CD4-positive, alpha-beta T cell (primary cell): ENCODE measurements around the gene MAP3K19. TPM values are rescaled to one million over a fixed set of nuclear protein-coding genes. Genes with fewer than 3 reads are reported as not detected.

Experiments
- ATAC-seq: fragments of 200-7000 bp; cut with Tn5 transposase; one replicate; pipeline ENCODE4 v1.10.0; 2022; ENCODE audit warnings: mild to moderate bottlenecking; ENCODE audit not compliant: poor library complexity
- CTCF ChIA-PET: fragments of 350-600 bp; sonication (Branson Sonifier 250); formaldehyde crosslinking; loops from one replicate; lab custom pipeline; 2021; ENCODE audit warnings: antibody characterized with exemption, inconsistent platforms; lab: Charles Lee
- POLR2A ChIA-PET: fragments of 350-600 bp; sonication (Branson Sonifier 250); formaldehyde crosslinking; loops from one replicate; lab custom pipeline; 2021; ENCODE audit warnings: antibody characterized with exemption, inconsistent platforms; lab: Charles Lee
- DNase-seq, 14 experiments: peaks; one replicate each; pipeline ENCODE4 v3.0.0-alpha.2; 2013 to 2020; ENCODE audit warnings: mixed read lengths in 2 of 14
- H3K27ac ChIP-seq, 2 donors: one replicate each; pipeline versions ENCODE4 v1.5.1 to v1.7.0; 2013; ENCODE audit warnings: low read length in 2 of 2, low read depth in 1 of 2, mild to moderate bottlenecking in 1 of 2
- H3K27me3 ChIP-seq, 2 experiments: 1 replicate in 1 of 2; 2 replicates in 1 of 2; pipeline versions ENCODE4 v1.6.1 to v1.7.0; 2013; ENCODE audit warnings: low read length in 2 of 2, control low read depth in 1 of 2, mild to moderate bottlenecking in 1 of 2, moderate library complexity in 1 of 2; ENCODE audit not compliant: insufficient read depth in 2 of 2, control insufficient read depth in 1 of 2
- H3K36me3 ChIP-seq: one replicate; pipeline ENCODE4 v1.6.1; 2013; ENCODE audit warnings: low read length, control low read depth; ENCODE audit not compliant: insufficient read depth
- H3K4me1 ChIP-seq: one replicate; pipeline ENCODE4 v1.6.1; 2013; ENCODE audit warnings: low read length, control low read depth; ENCODE audit not compliant: insufficient read depth
- H3K4me3 ChIP-seq: one replicate; pipeline ENCODE4 v1.5.1; 2013; ENCODE audit warnings: mild to moderate bottlenecking, low read length, moderate library complexity
- H3K9me3 ChIP-seq, 2 experiments: 1 replicate in 1 of 2; 2 replicates in 1 of 2; pipeline versions ENCODE4 v1.6.1 to v1.7.0; 2013; ENCODE audit warnings: low read length in 2 of 2, mild to moderate bottlenecking in 2 of 2, control low read depth in 1 of 2, moderate library complexity in 1 of 2; ENCODE audit not compliant: control insufficient read depth in 1 of 2, insufficient read depth in 1 of 2
- H3K27ac Mint-ChIP-seq: one replicate; pipeline ENCODE4 v1.8.0; 2020; ENCODE audit warnings: mixed read lengths
- H3K27me3 Mint-ChIP-seq: one replicate; pipeline ENCODE4 v1.8.0; 2021; ENCODE audit warnings: mixed read lengths
- H3K36me3 Mint-ChIP-seq: one replicate; pipeline ENCODE4 v1.8.0; 2021; ENCODE audit warnings: low read depth, mixed read lengths
- H3K4me1 Mint-ChIP-seq: one replicate; pipeline ENCODE4 v1.8.0; 2021; ENCODE audit warnings: low read depth, mixed read lengths
- H3K4me3 Mint-ChIP-seq: one replicate; pipeline ENCODE4 v1.8.0; 2020; ENCODE audit warnings: mild to moderate bottlenecking, mixed read lengths
- H3K9me3 Mint-ChIP-seq: one replicate; pipeline ENCODE4 v1.8.0; 2020; ENCODE audit warnings: mixed read lengths
- intact Hi-C, 2 experiments: fragments of 100-400 bp; cut with DNase I in 1 of 2; cut with micrococcal nuclease in 1 of 2; formaldehyde crosslinking; loops; one replicate each; pipeline versions ENCODE4 v1.15.1 to v1.9.0; 2023 to 2025; cut with DNase I, micrococcal nuclease
- total RNA-seq, 174 experiments: library from RNA in 2 of 174; stranded (reverse) in 2 of 174; gene quantifications; one replicate each; pipeline ENCODE4 v1.2.3 and lab custom pipeline; 2021 to 2026
- TF ChIP-seq, protein P1 (sequence below): fragments of 200-600 bp; IDR thresholded peaks from one replicate; pipeline ENCODE4 v1.8.0; 2022; ENCODE audit warnings: antibody characterized with exemption, mild to moderate bottlenecking

The MAP3K19 gene
- total RNA-seq, 2 experiments from 2014 or later, result not detected

DNA sequence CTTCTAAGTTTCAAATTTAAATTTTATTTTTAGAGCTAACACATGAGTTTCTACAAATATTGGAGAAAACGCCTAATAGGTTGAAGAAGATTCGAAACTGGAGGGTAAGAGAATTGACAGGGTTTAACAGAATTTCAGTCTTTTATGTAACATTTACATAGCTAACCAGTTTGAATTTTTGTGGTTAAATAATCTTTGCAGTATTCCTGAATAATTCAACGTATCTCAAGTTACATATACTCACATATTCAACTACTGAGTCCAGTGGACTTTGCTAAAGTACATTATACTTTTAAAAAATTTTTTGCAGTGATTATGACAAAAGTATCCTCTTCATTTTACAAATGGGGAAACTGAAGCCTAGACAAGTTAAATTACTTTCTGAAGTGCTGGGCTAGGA is 94.6 kb downstream of the MAP3K19 start:
- ATAC-seq (no peak), DNase-seq (no peak)
- H3K9me3 ChIP-seq, result no peaks in the 10 kb centered on the region
- TF ChIP-seq, protein P1, sequence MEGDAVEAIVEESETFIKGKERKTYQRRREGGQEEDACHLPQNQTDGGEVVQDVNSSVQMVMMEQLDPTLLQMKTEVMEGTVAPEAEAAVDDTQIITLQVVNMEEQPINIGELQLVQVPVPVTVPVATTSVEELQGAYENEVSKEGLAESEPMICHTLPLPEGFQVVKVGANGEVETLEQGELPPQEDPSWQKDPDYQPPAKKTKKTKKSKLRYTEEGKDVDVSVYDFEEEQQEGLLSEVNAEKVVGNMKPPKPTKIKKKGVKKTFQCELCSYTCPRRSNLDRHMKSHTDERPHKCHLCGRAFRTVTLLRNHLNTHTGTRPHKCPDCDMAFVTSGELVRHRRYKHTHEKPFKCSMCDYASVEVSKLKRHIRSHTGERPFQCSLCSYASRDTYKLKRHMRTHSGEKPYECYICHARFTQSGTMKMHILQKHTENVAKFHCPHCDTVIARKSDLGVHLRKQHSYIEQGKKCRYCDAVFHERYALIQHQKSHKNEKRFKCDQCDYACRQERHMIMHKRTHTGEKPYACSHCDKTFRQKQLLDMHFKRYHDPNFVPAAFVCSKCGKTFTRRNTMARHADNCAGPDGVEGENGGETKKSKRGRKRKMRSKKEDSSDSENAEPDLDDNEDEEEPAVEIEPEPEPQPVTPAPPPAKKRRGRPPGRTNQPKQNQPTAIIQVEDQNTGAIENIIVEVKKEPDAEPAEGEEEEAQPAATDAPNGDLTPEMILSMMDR, result no peak
- Mint-ChIP-seq H3K27me3 (no peaks in the 10 kb centered on the region), H3K27ac (no peak overlapping the region), H3K4me1 (peaks cover 26% of the 10 kb centered on the region), H3K4me3 (no peak overlapping the region), H3K36me3 (peaks cover 93% of the 10 kb centered on the region), H3K9me3 (no peaks in the 10 kb centered on the region)
- no peaks in the 10 kb centered on the region for H3K4me1 ChIP-seq
- H3K4me3 ChIP-seq, result no peak overlapping the region
- H3K36me3 ChIP-seq, result peaks cover 83% of the 10 kb centered on the region
- intact Hi-C loops, result no loop called here
- ChIA-PET POLR2A (no interaction called here), CTCF (no interaction called here)
- no peak overlapping the region for H3K27ac ChIP-seq
- H3K27me3 ChIP-seq, result no peaks in the 10 kb centered on the region

DNA sequence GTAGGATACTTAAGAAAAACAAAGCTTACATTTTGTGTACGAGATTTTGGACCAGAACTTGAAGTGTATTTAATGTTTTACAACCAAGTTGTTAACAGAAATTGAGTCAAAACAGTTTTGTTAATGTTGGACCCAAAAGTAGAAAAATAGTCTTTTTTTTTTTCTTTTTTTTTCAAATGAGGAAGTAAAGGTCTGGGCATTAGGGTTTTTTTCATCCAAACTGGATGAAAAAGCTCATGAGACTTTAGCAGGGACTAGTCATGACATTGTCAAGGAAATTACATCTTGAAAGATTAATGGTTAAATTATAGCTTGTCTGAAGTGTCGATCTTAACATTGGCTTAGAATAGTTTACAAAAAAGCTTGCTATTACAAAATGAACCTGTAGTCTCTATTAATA is 96.4 kb downstream of the MAP3K19 start:
- Mint-ChIP-seq H3K4me1 (peaks cover 27% of the 10 kb centered on the region), H3K9me3 (no peaks in the 10 kb centered on the region), H3K4me3 (no peak overlapping the region), H3K27ac (peak overlapping the region; percentile 62), H3K36me3 (peaks cover 90% of the 10 kb centered on the region), H3K27me3 (no peaks in the 10 kb centered on the region)
- ATAC-seq (no peak), DNase-seq (no peak)
- no peaks in the 10 kb centered on the region for H3K27me3 ChIP-seq
- no peaks in the 10 kb centered on the region for H3K4me1 ChIP-seq
- H3K4me3 ChIP-seq, result no peak overlapping the region
- TF ChIP-seq, protein P1, result no peak
- ChIA-PET POLR2A (interaction anchor here (0.7 to 1.2 kb wide), 2 partner anchors 18 to 823 kb away, joined by 3 read pairs; no protein-coding TSS in a partner anchor), CTCF (no interaction called here)
- H3K9me3 ChIP-seq, result no peaks in the 10 kb centered on the region
- no peak overlapping the region for H3K27ac ChIP-seq
- peaks cover 83% of the 10 kb centered on the region for H3K36me3 ChIP-seq
- intact Hi-C loops, result no loop called here

DNA sequence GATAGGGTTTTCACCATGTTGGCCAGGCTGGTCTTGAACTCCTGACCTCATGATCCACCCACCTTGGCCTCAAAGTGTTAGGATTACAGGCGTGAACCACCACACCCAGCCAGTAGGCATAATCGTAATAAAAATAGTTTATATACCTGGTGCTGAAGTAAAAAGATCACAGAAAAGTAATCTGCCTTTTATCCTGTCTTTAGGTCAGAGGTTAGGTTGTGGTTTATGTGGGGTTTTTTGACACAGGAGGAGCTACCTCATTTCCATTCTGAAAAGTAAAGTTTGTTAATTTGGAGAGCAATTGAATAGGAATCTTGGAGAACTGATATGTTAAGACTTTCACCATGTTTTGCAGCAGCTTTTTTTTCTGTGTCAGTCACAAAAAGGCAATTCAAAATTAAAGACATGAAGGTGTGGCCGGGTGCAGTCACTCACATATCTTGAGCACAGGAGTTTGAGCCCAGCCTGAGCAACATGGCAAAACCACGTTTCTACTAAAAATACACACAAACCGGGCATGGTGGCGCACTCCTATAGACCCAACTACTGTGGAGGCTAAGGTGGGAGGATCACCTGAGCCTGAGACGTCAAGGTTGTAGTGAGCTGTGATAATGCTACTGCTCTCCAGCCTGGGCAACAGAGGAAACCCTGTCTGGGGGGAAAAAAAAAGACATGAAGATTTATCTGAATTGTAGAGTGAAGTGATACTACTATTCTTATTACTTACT is 97.1 kb downstream of the MAP3K19 start:
- H3K9me3 ChIP-seq, result no peaks in the 10 kb centered on the region
- H3K4me3 ChIP-seq, result no peak overlapping the region
- H3K27me3 ChIP-seq, result no peaks in the 10 kb centered on the region
- intact Hi-C loops, result no loop called here
- Mint-ChIP-seq H3K4me3 (no peak overlapping the region), H3K27ac (peak overlapping the region; percentile 62), H3K4me1 (peaks cover 35% of the 10 kb centered on the region), H3K27me3 (no peaks in the 10 kb centered on the region), H3K9me3 (no peaks in the 10 kb centered on the region), H3K36me3 (peaks cover 94% of the 10 kb centered on the region)
- no peaks in the 10 kb centered on the region for H3K4me1 ChIP-seq
- ATAC-seq (peak; percentile 66), DNase-seq (peak in 2 of 14 experiments; percentile 15 to 17)
- ChIA-PET CTCF (no interaction called here), POLR2A (interaction anchor here (0.6 to 1.2 kb wide), 3 partner anchors 18 to 985 kb away, joined by 3 to 6 read pairs (median 3); no protein-coding TSS in a partner anchor)
- H3K36me3 ChIP-seq, result peaks cover 80% of the 10 kb centered on the region
- H3K27ac ChIP-seq, result no peak overlapping the region
- TF ChIP-seq, protein P1, result no peak
